ENCODE measurements around the gene SEC14L2.
A peak's percentile ranks its signal among the peaks of the same experiment; 100 is the strongest.

SEC14L2 gene

DNA sequence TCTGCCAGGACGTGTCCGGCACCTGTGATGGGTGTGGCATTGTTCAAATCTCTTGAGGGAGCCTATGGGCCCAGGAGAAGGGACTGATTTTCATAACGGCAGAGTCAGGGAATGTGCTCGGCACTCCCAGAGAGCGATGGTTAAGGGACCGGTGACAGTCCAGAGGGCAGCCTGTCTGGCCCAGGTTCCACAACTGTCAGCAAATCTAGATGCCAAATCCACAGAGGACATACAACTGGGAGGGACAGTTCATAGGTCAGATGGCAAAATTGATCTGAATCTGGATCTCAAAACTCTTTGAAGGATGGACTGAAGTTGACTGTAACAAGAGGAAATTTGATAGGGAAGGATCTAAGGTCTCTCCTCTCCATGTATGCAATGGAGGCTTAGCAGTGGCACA lies 7.5 kb downstream of the SEC14L2 start:
- DNase-seq (ENCODE audit: low read depth in 2 of 2), result no peak

DNA sequence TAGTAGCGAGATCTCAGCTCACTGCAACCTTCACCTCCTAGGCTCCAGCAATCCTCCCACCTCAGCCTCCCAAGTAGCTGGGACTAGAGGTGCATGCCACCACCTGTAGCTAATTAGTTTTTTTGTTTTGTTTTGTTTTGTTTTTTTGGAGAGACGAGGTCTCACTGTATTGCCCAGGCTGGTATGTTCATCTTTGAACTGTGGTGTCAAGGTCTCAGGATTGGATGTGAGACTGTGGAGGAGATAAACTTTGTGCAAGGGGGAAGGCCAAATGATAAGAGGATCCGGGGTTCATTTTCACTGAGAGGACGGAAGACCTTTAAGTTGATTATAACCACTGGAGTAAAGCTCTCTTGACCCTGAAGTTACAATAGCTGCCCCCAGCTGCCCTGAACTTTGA lies 8.9 kb downstream of the SEC14L2 start:
- no peak for DNase-seq (ENCODE audit: low read depth in 2 of 2)

DNA sequence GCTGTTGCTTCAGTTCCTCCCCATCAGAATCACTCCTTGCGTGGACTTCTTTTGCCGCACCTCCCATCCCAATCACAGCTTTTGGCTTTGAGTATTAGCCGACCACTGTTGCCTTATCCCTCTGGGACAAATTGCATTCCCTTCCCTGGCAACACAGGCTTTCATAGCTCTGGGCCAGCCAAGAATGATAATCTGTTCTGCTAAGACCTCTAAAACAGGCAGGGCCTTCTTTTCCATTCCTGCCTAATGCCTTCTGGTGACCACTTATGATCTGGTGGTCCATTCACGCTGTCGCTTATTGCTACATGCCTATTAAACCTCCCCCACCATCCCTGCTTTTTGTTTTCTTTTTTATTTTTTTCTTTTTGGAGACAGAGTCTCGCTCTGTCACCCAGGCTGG lies 9.6 kb downstream of the SEC14L2 start:
- no peak for DNase-seq (ENCODE audit: low read depth in 2 of 2)

DNA sequence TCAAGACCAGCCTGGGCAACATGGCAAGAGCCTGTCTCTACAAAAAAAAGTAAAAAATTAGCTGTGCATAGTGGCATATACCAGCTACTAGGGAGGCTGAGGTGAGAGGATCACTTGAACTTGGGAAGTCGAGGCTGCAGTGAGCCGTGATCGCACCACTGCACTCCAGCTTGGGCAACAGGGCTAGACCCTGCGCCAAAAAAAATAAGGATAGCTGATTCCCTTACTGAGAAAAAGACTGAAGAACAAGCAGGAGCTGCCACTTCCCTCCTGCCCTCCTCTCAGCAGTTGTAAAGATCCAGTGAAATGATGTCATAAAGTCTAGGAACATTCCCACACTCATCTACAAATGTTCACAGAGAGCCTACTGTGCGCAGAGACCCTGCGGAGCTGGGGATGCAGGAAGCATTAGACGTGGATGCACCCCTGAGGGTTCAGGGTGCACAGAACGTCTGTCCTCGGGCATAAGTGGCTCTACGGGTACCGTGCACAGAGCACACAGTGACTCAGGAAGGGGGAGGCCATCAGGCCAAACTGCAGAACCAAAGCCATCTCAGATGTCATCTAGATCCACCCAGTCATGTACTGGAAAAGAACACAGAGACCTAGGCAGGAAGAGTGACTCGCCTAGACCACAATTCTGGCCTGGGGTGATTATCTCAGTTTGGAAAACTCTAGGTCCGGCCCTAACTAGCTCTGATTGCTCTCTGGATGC lies 11.7 kb downstream of the SEC14L2 start:
- no peak for DNase-seq (ENCODE audit: low read depth in 2 of 2)

DNA sequence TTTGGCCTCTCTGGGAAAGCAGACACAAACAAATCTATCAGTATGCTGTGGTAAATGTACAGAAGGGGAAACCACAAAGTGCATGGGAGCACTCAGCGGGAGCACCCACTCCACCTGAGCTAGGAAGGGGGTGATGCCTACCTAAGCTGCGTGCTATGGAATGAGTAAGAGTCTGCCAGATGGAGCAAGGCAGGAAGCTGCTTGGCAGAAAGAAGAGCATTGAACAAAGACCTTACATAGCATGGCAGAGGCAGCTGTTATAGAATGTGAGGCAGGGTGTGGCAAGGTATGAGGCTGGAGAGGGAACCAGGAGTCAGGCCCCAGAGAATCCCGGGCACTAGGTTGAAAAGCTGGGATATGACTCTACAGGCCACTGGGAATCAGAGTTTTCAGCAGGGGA lies 15.0 kb downstream of the SEC14L2 start:
- no peak for DNase-seq (ENCODE audit: low read depth in 2 of 2)

DNA sequence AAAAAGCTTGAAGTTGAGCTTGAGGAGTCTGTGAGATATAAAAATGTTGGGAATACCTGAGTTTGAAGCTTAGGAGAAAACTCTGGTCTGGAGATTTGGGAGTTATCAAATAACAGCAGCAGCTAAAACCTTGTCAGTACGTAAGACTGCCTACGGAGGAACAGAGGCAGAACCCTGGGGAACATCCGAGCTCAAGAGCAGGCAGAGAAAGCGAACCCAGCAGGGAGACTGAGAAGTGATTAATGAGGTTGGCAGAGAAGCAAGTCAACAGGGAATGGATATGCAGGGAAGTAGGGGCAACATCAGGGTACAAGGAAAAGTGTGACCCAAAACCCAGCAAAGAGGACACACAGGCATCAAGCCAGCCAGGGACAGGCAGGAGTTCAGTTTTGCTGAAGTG lies 16.2 kb downstream of the SEC14L2 start:
- DNase-seq (ENCODE audit: low read depth in 2 of 2), result no peak

DNA sequence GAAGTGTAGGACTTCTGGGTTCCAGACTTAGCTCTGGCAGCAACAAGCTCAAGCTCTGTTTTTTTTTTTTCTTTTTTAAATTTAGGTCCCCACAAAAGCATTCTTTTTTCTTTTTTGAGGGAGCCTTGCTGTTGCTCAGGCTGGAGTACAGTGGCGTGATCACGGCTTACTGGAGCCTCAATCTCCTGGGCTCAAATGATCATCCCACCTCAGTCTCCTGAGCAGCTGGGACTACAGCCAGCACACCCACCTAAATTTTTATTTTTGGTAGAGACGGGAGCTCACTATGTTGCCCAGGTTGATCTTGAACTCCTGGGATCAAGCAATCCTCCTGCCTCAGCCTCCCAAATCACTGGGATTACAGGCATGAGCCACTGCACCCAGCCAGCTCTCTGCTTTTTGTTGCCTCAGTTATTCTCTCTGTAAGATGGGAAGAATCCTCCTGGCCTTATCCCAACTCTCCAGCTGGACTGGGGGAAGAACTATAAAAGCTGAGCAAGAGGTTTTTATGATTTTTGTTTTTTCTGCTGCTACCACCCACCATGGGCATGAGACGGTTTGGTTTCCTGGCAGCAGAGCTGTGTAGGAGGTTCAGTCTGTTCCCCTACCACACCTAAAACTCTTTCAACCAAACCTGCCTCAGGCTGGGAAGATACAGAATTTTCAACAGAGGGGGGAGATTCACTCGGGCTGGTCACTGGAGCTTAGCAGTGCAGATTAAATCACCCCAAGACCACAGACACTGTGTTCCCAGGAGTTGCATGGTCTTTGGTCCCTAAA lies 17.1 kb downstream of the SEC14L2 start:
- no peak for DNase-seq (ENCODE audit: low read depth in 2 of 2)

DNA sequence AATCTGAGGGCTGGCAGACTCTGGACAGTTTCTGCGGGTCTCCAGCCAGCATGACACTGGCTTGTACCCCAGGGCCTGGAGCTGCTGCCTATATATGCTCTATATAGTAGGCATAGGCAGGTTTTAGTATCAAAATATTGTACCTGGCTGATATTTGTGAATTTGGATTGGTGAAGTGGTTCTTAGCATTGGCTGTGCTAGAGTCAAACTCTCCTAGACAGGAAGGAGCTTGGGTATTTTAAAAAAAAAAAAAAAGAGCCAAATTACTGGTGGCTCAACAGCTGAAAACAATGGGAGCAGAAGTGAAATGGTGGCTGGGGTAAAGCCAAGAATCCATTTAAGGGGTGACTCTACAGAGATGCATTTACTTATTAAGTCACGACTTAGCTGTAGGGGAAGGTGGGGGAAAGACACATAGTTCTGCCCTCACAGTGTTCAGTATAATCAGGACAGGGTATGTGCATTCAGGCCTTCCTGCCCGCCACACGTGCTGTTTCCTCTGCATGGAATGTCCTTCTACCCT lies 17.8 kb downstream of the SEC14L2 start:
- DNase-seq (ENCODE audit: low read depth in 2 of 2), result no peak

DNA sequence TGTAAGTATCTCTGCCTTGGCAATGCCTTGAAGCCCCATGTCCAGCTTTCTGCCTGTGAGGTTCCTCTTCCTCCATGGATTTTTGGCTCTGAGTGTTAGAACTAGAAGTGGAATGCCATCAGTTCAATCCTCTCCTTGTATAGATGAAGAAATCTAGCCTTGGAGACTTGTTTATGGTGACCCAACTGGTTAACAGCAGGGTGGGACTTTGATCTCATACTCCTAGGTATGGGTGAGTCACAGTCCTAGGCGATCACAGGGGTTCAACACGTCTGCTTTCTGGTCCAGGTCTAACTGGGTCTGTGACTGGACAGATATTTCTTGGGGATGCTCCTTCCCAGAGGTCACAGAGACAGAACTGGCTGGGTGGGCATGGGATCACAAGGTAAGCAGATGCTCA lies 19.6 kb downstream of the SEC14L2 start:
- DNase-seq (ENCODE audit: low read depth in 2 of 2), result no peak

DNA sequence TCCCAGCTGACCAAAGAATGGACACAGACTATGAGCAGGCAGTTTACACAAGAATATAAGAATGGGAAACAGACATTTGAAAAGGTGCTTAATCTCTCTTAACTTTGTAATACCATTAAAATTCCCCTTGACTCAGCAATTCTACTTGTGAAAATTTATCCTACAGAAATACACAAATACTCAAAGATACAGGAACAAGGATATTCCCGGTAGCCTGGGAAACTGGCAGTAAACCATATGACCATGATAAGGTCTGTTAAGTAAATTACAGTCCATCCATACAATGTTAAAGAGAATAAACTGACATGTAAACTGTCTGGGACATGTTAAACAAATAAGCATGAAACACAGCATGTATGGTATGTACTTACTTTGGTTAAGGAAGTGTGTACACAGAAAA lies 20.0 kb downstream of the SEC14L2 start:
- no peak for DNase-seq (ENCODE audit: low read depth in 2 of 2)

DNA sequence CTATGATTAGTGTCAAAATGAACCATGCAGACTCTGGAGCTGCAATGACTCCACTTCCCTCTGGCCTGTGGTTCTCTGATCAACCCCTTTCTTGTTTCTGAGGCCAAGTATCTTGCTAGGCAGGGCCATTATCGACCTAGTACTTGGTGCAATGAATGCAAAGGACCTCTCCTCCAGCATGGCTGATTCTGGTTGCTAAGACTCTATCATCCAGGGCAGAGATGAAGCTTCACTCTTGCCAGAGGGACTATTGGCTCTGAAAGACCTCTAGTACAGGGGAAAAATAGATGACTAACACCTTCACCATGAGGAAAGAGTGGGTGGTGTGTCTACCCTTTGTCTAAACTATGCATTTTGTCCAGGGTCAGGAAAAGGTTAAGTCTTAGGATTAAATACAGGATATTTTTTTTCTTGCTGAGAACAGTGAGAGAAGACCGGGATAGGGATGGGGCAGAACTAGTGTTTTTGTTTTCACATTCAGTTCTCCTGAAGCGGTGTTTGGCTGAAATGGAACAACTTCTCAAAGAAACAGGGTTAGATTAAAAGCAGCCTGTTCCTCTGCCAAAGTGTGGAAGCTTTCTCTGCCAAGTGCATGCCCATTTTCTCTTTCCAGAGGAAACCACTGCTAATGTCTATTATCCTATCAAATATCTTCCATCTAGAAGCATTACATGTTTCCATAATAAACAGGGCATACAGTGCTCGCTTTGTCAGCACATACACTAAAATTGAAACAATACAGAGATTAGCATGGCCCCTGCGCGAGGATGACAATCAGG lies 23.7 kb downstream of the SEC14L2 start:
- no peak for DNase-seq (ENCODE audit: low read depth in 2 of 2)

DNA sequence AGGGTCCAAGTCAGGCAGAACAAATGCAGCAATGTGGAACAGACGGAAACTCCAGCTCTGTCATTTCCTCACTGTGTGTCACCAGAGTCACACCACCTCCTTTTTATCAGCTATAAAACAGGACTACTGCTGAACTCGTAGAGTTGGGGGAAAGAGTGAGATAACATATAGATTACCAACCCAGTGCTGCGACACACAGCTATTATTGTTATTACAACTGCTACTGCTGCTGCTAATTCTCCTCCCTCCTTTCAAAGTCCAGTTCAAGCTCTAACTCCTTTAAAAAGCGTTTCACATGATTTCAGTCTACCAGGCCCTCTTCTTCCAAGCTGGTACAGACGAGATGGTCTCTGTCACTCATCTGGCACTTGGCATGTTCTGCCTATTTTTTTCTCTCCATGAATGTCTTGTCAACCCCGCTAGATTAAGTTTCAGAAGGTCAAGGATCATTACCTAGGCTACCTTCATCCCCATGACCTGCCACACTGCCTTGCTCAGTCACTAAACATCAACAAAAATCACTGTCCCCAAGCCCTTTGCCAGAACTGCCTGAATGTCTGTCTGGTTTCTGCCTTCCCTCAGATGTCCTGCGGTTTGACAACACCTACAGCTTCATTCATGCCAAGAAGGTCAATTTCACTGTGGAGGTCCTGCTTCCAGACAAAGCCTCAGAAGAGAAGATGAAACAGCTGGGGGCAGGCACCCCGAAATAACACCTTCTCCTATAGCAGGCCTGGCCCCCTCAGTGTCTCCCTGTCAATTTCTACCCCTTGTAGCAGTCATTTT lies 25.1 kb downstream of the SEC14L2 start:
- DNase-seq (ENCODE audit: low read depth in 2 of 2), result no peak

DNA sequence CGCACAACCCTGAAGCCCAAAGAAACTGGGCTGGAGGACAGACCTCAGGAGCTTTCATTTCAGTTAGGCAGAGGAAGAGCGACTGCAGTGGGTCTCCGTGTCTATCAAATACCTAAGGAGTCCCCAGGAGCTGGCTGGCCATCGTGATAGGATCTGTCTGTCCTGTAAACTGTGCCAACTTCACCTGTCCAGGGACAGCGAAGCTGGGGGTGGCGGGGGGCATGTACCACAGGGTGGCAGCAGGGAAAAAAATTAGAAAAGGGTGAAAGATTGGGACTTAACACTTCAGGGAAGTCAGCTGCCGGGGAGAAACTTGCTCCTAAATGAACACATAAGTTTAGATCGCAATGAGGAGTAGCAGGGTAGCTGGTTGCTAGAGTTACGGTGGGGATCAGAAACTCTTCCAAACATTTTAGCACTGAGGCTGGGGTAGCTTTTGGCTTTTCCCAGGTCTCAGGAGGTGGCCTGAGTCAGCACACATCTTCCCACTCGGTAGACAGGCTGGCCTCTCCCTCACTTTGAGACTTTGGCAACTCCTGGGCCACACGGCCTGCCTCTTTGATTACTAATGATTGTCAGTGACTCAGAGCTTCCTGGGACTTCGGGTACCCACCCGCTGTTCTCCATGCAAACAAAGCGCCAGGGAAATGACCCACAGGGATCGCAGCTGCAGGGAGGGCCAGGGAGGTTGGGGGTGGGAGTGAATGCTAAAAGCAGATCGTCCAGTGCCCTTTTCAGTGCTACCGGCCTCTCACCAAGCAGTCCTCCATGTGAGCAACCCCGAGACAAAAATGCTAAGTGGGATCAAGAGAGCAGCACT lies 25.9 kb downstream of the SEC14L2 start:
- peak; percentile 18 to 30 for DNase-seq (ENCODE audit: low read depth in 2 of 2)

DNA sequence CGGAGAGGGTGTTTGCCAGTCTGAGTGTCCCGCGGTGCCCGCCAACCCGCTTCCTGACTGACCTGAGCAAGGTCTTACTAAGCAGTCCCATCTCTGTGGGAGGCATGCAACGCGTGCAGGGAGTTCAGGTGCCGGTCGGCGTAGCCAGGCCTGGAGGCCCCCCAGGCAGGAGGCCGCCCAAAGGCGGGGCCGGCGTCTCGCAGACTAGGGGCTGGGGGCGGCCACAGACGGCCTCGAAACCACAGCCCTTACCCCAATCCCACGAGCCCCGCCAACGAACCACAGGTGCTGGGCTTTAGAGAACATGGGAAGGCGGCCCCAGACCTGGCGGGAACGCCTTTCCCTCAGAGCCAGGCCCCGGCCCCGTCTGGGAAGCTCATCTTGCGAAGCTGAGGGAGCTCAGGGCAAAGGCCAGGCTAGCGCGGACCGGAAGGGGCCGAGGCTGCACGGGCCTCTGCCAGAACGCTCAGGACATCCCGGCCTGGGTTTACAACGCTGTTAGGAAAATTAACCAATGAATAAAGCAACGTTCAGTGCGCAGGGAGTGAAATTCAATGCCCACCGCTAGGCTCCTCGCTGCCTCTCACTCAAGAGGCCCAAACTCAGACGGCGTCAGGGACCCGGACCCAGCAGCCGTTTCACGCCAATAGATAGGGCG lies 26.6 kb downstream of the SEC14L2 start:
- DNase-seq (ENCODE audit: low read depth in 2 of 2), result peak; percentile 40 to 47

DNA sequence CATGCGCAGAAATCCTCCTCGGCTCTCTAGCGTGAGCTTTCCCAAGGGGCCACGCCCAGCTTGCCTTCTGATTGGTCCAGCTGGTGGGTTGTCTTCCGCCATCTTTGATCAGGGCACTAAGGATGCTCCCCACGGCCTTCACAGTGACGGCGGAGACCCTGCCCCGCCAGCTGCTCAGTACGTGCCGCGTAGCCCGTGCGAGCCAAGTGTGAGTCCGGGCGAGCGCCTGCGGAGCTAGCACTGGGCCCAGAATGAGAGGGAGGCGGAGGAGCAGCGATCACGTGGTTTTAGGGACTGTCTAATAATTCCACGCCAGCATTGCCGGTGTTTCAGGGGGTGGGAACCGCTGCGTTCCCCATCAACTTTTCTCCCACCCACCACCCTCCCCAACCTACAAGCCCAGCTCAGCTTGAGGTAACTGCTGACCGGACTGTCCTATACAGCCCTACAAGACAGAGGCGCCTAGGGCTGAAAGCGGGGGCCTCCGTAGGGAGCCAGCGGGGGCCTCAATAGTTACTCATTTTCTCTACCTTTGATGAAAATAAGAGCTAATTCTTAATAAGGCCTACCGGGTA lies 27.2 kb downstream of the SEC14L2 start:
- peak; percentile 96 for DNase-seq (ENCODE audit: low read depth in 2 of 2)

DNA sequence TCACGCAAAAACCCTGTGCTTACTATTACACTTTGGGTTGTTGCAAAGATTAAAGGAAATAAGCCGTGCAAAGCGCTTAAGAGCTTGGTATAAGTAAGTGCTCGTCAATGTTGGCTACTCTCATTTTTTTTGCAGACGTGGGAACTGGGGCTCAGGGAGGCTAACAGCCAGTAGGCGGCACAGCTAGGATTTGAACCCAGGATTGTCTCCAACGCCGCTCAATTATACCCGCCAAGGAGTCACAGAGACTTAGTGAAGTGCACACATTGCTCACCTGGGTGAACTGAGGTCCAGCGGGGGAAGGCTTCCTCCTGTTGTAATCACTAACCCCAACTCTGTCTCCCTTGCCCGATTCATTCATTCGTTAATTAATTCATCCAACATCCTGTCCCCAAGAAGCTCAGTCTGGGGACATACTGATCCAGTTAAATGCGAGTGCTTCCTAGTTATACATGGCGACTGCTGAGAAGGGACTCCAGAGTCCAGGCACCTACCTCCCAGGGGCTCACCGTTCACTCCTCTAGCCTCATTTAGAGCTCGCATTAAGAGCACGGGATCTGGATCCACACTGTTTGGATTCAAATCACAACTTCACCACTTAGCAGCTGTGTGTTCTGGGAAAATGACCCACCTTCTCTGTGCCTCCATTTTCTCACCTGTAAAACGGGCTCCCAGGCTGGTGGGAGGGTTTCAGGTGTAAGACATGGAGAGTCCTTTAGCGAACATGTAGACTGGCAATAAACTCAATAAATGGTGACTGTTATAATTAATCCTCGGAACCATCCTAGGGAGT lies 27.9 kb downstream of the SEC14L2 start:
- DNase-seq (ENCODE audit: low read depth in 2 of 2), result peak in 1 of 2 donors; percentile 16

DNA sequence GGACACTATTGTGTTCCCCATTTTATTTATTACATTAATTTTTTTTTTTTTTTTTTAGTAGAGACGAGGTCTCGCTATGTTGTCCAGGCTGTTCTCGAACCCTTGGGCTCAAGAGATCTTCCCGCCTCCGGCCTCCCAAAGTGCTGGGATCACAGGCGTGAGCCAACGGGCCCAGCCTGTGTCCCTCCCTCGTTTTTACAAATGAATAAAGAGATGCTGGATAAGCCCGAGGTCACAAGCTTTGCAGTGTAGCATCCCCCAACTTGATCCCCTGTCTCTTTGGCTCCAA lies 28.5 kb downstream of the SEC14L2 start:
- DNase-seq (ENCODE audit: low read depth in 2 of 2), result no peak

DNA sequence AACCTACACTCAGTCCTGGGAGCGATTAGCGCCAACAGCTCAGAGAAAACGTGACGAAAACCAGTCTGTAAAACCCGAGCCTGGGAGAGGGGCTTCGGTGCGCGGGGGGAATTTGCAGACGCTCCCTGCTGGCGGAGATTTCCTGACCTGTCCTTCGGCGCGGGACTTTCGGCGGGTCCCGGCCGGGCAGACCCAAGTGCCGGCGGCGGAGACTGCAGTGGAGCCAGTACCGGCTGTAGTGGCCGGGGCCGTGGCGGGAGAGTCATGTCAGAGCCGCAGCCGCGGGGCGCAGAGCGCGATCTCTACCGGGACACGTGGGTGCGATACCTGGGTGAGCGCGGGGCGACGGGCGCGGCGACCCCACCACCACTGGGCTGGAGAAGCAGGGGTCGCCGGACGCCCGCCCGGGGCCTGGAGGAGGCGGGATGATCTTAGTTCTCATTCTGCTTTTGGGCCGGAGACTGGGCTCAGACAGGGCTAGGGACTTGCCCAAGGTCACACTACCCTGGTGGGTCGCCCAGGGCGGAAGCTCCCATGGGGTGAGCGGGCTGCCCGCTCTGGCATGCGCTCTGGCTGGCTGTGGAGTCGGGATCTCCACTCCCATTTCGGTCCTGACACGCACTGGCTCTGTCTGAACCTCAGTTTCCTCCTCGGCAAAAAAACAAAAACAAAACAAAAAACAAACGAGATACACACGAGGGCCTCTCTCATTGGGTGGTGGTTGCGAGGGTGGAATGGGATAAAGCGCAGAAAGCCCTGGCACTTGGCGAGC lies 29.0 kb downstream of the SEC14L2 start, which contains the start of gene MTFP1:
Gene MTFP1, plus strand, starts transcription at position 153 of the 772 bp plus-strand sequence. Its CDS starts 112 bp downstream, at position 265.
- DNase-seq (ENCODE audit: low read depth in 2 of 2), result peak in 1 of 2 donors; percentile 33

Measured in activated CD4-positive, alpha-beta T cell treated with anti-CD3 and anti-CD28 coated beads for 24 hours (primary cell).